ENCODE results near the gene RPAP2.
"Not testable (repeated sequence)": the region's sequence is repeated elsewhere in the genome, so short reads cannot be mapped to it uniquely, and the experiment has no call there.

DNA sequence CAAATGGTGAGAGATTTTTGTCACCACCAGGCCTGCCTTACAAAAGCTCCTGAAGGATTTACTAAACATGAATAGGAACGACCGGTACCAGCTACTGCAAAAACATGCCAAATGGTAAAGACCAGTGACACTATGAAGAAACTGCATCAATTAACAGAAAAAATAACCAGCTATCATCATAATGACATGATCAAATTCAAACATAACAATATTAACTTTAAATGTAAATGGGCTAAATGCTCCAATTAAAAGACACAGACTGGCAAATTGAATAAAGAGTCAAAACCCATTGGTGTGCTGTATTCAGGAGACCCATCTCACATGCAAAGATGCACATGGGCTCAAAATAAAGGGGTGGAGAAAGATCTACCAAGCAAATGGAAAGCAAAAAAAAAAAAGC, 17.4 kb upstream of the RPAP2 start:
- TF ChIP-seq, protein P1, sequence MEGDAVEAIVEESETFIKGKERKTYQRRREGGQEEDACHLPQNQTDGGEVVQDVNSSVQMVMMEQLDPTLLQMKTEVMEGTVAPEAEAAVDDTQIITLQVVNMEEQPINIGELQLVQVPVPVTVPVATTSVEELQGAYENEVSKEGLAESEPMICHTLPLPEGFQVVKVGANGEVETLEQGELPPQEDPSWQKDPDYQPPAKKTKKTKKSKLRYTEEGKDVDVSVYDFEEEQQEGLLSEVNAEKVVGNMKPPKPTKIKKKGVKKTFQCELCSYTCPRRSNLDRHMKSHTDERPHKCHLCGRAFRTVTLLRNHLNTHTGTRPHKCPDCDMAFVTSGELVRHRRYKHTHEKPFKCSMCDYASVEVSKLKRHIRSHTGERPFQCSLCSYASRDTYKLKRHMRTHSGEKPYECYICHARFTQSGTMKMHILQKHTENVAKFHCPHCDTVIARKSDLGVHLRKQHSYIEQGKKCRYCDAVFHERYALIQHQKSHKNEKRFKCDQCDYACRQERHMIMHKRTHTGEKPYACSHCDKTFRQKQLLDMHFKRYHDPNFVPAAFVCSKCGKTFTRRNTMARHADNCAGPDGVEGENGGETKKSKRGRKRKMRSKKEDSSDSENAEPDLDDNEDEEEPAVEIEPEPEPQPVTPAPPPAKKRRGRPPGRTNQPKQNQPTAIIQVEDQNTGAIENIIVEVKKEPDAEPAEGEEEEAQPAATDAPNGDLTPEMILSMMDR (IDR thresholded peaks at IDR 0.05; ENCODE audit: borderline replicate concordance, extremely low read depth, low read length, poor library complexity, severe bottlenecking) = not testable (repeated sequence)
- TF ChIP-seq EZH2 (IDR thresholded peaks at IDR 0.05; ENCODE audit: borderline replicate concordance, low read depth, low read length, severe bottlenecking) = not testable (repeated sequence)

All from DND-41 (cell line).